Measurements from ENCODE around the gene IFNG. TPM values are rescaled to one million over a fixed set of nuclear protein-coding genes. Genes with fewer than 3 reads are reported as not detected.

The IFNG gene
- total RNA-seq, 1 experiment from 2014 or later, result not detected

DNA sequence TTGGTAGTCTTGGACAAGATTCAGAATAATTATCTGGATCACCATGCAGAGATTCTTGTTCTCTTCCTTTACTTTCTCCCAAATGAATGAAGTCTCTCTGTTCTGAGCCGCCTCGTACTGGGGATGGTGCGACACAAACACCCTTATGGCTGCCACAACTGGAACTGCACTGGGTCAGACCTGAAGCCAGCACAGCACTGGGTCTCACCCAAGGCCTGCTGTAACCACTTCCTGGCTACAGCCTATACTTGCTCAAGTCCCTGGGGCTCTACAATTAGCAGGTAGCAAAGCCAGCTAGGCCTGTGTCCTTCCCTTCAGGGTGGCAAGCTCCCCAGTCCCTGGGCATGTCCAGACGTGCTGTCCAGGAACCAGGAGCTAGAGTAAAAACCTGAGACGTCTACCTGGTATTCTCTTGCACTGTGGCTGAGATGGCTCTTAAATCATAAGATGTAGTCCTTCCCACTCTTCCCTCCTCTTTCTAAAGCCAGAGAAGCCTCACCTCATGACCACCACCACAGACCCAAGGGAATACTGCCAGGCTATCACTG, 27.6 kb downstream of the IFNG start:
- no peak overlapping the region for H2BK15ac ChIP-seq (ENCODE audit: low read depth, low read length)
- no peak overlapping the region for H2BK12ac ChIP-seq (ENCODE audit: insufficient read length, low read depth, low read length)
- WGBS (ENCODE audit: extremely low coverage, insufficient read length, low lambda C conversion rate), result no CpG with 5 or more reads among the region's 5 CpGs
- no peaks in the 10 kb centered on the region for H3K27me3 ChIP-seq (ENCODE audit: insufficient read depth, low read length)
- H3K18ac ChIP-seq (ENCODE audit: insufficient read length, low read depth, low read length), result no peak overlapping the region
- no peak overlapping the region for H2BK120ac ChIP-seq (ENCODE audit: low read depth, low read length, poor library complexity, severe bottlenecking)
- no peak overlapping the region for H3T11ph ChIP-seq (ENCODE audit: low read length)
- H3K79me1 ChIP-seq (ENCODE audit: insufficient read depth, low read depth, low read length, poor library complexity, severe bottlenecking), result no peaks in the 10 kb centered on the region
- H3K23me2 ChIP-seq (ENCODE audit: insufficient read length, low read depth, low read length, poor library complexity, severe bottlenecking), result no peaks in the 10 kb centered on the region
- H4K8ac ChIP-seq (replicated peaks; ENCODE audit: insufficient read length, low read depth, low read length), result no peak overlapping the region
- H3K4me1 ChIP-seq (ENCODE audit: insufficient read depth, low read length), result no peaks in the 10 kb centered on the region
- no peak overlapping the region for H3K14ac ChIP-seq (ENCODE audit: insufficient read depth, low read length)
- no peak overlapping the region for H2AFZ ChIP-seq (ENCODE audit: low read length)
- no peak overlapping the region for H3K4me3 Mint-ChIP-seq
- H3K4me1 Mint-ChIP-seq, result peaks cover 2 to 10% of the 10 kb centered on the region in 2 experiments; a peak in 2 of 4 replicates
- peaks cover 4 to 31% (median 11%) of the 10 kb centered on the region in 3 experiments; a peak in 6 of 7 replicates for H3K36me3 Mint-ChIP-seq (ENCODE audit: insufficient read depth in 1 of 3, low read depth in 3 of 3)
- no peak overlapping the region for H3K4me2 ChIP-seq (ENCODE audit: insufficient read depth, insufficient read length, low read length)
- no peaks in the 10 kb centered on the region for H3K79me2 ChIP-seq (ENCODE audit: insufficient read depth, low read length)
- H4K5ac ChIP-seq (ENCODE audit: insufficient read length, low read depth, low read length), result no peak overlapping the region
- no peak overlapping the region for H3K27ac Mint-ChIP-seq
- TF ChIP-seq, protein P1, sequence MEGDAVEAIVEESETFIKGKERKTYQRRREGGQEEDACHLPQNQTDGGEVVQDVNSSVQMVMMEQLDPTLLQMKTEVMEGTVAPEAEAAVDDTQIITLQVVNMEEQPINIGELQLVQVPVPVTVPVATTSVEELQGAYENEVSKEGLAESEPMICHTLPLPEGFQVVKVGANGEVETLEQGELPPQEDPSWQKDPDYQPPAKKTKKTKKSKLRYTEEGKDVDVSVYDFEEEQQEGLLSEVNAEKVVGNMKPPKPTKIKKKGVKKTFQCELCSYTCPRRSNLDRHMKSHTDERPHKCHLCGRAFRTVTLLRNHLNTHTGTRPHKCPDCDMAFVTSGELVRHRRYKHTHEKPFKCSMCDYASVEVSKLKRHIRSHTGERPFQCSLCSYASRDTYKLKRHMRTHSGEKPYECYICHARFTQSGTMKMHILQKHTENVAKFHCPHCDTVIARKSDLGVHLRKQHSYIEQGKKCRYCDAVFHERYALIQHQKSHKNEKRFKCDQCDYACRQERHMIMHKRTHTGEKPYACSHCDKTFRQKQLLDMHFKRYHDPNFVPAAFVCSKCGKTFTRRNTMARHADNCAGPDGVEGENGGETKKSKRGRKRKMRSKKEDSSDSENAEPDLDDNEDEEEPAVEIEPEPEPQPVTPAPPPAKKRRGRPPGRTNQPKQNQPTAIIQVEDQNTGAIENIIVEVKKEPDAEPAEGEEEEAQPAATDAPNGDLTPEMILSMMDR (conservative IDR thresholded peaks at IDR 0.05), result no peak
- no peak overlapping the region for H3K23ac ChIP-seq (ENCODE audit: insufficient read length, low read depth, low read length)
- H3K9ac ChIP-seq (ENCODE audit: extremely low read depth, insufficient read length, low read length), result no peak overlapping the region
- no peak overlapping the region for H4K91ac ChIP-seq (ENCODE audit: insufficient read length, low read depth, low read length)
- H4K20me1 ChIP-seq (ENCODE audit: control insufficient read depth, insufficient read depth, insufficient read length), result no peaks in the 10 kb centered on the region
- DNase-seq, result no peak
- no peak overlapping the region for H3K56ac ChIP-seq (ENCODE audit: insufficient read length, low read depth, low read length)
- H3K27me3 Mint-ChIP-seq (ENCODE audit: low read depth), result no peaks in the 10 kb centered on the region
- H2BK20ac ChIP-seq (ENCODE audit: low read depth, low read length, poor library complexity, severe bottlenecking), result no peak overlapping the region
- H2AK5ac ChIP-seq (ENCODE audit: insufficient read length, low read length), result no peak overlapping the region
- H3K9me3 ChIP-seq (ENCODE audit: control insufficient read depth, low read depth, low read length), result no peaks in the 10 kb centered on the region
- no peak overlapping the region for H2BK5ac ChIP-seq (ENCODE audit: insufficient read length, low read length)
- no peak overlapping the region for H3K4ac ChIP-seq (ENCODE audit: low read depth, low read length)
- H3K9me3 Mint-ChIP-seq, result peaks cover 15 to 29% of the 10 kb centered on the region in 2 experiments
- no peak overlapping the region for H3K27ac ChIP-seq (ENCODE audit: insufficient read length, low read depth, low read length)

All from H9 (cell line).